Stimulated activated CD8-positive, alpha-beta memory T cell treated with anti-CD3 and anti-CD28 coated beads, Interleukin-12 subunit alpha, Interleukin-12 subunit beta, amount 100 ng/mL, for 24 hours (primary cell): Measurements from ENCODE around the gene NUP98.

ENCODE experiments used
- DNase-seq: peaks from one replicate; pipeline ENCODE4 v3.0.0-alpha.2; 2020; ENCODE audit errors: extremely low read depth

NUP98 gene

GRCh38 chr11:3735827-3736226, 61.5 kb downstream of the NUP98 start:
- no peak for DNase-seq

GRCh38 chr11:3732671-3733436, 64.5 kb downstream of the NUP98 start:
- DNase-seq, result no peak

- no peak for DNase-seq
Observed at GRCh38 chr11:3723014-3723708, 74.2 kb downstream of the NUP98 start.

DNA sequence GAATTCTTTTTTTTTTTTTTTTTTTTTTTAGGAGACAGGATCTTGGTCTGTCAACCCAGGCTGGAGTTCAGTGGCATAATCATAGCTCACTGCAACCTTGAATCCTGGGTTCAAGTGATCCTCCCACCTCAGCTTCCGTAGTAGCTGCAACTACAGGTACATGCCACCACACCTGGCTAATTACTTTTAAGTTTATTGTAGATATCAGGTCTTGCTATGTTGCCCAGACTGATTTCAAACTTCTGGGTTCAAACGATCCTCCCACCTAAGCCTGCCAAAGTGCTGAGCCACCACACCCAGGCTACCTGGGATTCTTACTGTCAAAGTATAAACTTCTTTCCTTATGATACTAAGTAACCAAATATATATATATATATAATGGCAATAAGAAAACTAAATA, 75.3 kb downstream of the NUP98 start:
- no peak for DNase-seq

GRCh38 chr11:3720997-3721396, 76.4 kb downstream of the NUP98 start:
- no peak for DNase-seq

- no peak for DNase-seq
Observed at GRCh38 chr11:3712274-3712673, 85.1 kb downstream of the NUP98 start.

DNA sequence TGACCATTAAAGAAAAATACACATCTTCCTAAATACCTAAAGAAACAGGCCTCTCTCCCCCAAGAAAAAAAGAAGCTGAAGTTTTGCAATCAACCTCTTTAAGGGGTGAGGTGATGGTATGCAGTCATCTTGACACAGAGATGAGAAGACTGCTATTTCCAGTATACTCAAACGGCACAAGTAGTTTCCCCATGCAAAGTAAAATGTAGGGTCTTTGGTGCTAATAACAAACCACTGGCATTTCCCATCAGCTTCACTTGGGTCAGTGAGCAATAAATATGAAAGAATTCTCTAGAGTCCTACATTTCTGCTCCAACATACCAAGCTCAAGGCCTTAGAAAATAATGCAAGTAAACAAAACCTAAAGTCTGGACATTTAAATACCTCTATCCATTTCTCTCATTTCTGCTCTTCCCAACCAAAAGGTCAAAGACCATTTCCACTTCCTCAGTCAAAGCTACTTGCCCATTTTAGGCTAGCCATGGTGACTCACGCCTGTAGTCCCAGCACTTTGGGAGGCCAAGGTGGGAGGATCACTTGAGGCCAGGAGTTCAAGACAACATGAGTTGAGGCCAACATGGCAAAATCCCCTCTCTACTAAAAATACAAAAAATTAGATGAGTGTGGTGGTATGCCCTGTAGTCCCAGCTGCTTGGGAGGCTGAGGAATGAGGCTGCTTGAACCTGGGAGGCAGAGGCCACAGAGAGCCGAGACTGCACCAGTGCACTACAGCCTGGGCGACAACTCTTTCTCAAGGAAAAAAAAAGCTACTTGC, 86.7 kb downstream of the NUP98 start:
- DNase-seq, result no peak

DNA sequence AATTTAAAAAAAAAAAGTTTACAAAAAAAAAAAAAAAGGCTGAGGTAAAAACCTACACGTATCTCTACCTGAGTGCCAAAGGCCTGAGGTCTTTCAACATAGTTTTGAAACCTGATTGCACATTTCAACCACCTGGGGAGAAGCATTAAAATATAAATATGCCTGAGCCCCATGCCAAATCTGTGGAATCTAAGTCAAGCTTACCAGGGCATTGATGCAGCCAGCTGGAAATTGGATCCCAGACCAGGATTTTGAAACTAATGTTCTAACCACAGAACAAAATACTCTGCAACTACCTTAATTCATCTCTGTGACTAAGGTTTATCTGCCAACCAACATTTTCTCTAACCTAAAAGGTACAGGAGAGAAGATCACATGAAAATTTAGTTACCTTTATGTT, 87.4 kb downstream of the NUP98 start:
- DNase-seq, result no peak

DNA sequence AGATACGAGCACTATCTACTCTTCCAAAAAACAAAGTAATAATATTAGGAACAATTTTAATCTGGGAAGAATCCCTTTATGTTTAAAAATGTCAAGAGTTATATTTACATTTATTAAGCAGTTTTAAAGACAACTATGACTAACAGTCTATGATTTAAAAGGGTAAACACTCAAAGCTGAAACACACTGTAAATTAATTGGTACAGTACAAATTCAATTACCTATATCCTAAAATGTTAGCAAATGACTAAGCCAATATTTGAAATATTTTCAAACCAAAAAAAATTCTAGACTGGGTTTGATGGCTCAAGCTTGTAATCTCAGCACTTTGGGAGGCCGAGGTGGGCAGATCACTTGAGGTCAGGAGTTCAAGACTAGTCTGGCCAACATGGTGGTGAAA, 90.2 kb downstream of the NUP98 start:
- DNase-seq, result no peak

DNA sequence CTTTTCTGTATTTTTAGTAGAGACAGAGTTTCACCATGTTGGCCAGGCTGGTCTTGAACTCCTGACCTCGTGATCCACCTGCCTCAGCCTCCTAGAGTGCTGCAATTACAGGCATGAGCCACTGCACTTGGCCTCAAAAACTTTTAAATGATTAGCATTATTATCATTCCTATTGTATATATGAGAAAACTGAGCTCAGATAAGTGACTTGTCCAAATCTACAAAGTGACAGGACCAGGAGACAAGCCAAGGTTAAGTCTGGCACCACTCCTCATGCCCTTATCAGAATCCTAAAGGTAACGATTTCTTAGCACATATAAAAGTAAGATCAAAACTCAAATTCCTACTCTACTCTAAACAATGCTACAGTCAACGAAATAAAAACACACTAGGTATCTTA, 94.0 kb downstream of the NUP98 start:
- DNase-seq, result no peak

GRCh38 chr11:3700910-3701309, 96.4 kb downstream of the NUP98 start:
- no peak for DNase-seq

DNA sequence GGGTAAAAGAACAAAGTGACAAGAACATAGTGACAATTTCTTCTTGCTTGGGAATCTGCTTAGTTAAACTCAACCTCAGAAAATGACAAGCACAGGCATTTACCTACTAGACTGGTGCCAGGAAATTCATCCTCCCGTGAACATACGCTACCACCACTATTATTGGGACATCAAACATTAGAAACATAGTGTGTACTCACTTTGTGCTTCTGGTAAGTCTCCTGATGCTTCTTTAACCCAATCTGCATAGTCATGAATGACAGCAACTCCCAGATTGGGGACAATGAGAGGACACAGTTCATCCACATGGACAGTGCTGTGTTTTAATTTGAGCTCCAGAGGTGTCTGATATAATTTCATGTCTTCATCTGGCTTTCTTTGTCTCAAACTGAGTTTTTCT, 96.9 kb downstream of the NUP98 start:
- DNase-seq, result no peak

- no peak for DNase-seq
Observed at GRCh38 chr11:3686751-3687150, 110.6 kb downstream of the NUP98 start.

- DNase-seq, result no peak
Observed at GRCh38 chr11:3685923-3686322, 111.4 kb downstream of the NUP98 start.

GRCh38 chr11:3684819-3685172, 112.6 kb downstream of the NUP98 start:
- no peak for DNase-seq

DNA sequence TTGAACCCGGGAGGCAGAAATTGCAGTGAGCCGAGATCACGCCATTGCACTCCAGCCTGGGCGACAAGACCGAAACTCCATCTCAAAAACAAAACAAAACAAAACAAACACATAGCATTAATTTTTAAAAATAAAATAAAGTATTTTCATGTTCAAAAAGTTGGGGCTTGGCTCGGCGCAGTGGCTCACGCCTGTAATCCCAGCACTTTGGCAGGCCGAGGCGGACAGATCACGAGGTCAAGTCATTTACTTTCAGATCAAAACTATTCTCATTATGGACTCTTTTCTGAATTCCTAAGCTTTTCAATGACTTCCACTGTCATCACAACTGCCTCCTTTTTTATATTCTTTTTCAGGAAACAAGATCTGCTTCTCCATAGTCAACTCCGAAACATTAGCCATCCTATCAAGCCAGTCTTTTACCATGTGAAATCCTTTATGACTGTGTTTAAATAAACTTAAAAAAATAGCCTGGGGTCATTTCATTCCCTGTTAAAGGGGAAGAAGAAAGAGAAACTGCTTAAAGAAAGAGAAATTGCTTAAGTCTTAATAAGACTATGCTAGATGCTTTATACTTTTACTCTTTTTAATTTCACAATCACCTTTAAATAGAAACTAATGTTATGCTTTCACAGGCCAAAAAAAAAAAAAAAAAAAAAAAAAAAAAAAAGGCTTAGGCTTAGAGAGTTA, 113.1 kb downstream of the NUP98 start:
- DNase-seq, result no peak

DNA sequence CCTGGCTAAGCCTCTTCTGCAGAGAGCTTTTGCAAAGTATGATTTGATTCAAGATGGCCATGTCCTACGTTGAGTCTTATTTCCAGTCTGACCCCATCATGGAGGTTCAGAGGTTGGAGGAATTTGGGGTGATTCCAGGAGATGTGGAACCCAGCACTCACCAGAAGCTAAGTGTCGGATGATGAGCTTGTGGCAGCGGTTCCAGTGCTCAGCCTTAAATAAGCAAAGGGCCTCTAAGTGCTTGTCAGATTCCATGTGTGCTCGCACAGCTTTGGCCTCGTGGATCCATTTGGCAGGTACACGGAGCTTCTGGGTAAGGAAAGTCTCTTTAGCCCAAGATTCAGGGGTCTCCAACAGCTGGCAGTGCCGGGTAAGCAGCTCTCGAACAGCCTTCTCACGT, 114.3 kb downstream of the NUP98 start:
- no peak for DNase-seq

DNA sequence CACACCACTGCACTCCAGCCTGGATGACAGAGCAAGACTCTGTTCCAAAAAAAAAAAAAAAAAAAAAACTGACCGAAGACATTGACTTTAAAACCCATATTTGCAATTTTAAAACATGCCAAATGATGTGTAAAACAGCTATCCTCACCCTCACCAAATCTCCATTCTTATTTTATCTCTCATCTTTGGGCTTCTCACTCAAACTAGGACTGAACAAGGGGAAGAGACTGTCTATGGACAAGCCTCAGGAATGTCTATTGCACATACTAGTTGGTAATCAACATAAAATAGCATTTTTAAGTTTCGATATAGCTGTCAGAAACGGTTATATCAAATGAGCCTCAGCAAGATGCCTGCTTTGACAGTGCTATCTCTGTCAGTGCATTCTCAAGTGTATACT, 118.3 kb downstream of the NUP98 start:
- DNase-seq, result no peak

DNA sequence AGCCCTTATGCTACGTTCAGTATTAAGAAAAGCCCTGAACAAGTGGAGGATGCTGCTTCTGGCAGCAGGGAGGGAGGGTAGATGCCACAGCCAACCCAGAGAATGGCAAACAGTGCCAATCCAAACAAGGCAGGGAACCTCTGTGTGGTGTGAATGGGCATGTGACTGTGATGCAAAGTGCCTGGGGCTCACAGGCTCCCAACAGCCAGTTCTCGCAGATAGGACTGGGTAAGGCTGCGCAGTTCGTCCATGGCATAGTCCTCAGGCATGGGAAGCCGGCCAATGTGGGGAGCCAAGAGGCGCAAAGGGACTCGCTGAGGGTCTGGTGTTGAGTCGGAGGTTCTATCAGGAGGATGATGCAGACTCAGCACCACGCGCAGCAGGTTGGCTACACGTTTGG, 121.4 kb downstream of the NUP98 start:
- no peak for DNase-seq

DNA sequence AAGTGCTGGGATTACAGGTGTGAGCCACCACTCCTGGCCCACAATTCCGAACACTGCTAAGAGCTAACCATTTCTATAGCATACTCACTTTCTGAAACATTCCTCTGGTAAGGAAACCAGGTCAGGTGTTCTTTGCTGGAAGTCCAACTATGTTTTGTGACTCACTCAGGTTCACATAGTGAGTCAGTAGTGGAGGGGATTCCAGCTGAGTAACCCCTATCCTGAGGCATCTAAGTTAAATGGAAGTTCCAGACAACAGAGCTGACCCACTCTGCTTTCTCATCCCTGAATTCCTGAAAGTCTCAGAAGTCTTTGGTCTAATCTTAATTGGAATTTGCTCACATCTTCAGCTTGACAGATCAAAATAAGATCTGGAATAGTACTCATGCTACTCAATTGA, 123.2 kb downstream of the NUP98 start:
- DNase-seq, result no peak

DNA sequence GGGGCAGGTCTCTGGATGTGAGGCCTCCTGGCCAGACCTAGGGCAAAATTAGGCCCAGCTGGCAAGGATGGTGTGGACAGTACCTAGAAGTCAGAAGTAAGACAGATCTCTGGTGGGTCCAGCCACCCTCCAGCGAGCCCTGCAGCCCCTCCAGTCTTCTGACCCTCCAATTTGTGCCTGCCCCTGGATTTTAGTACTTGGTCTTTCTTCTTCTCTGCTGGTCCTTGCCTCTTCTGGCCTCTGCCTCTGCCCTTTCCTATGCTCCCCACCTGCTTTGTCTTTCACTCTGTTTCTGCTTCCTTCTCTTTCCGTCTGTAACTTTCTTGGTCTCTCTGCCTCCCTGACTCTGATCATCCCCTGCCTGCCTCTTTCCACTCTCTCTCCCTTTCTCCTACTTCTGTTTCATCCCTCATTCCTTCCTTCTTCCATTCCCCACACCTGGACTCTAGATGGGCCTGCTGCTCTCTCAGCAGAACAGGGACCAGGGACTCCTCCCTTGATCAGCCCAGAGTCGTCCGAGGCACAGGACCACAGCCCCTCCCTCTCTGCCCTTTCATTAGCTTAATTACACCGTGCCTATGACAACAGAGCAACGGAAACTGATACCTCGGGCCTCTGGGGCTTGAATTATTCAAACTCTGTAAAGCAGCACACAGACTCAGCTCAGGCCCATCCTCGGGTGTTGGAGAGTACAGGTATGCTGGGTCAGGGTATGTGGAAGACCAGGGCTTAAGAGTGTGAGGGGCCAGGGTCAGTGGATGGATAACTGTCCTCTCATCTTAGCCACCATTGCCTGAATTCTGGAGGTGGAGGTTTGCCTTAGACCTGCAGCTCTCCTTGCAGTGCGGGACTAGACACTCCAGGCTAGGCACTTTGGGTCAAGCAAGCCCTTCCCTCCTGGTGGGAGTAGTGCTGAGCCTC, 125.8 kb downstream of the NUP98 start, which contains the start of gene CHRNA10:
Gene CHRNA10, minus strand, starts transcription at position 51 of the 921 bp plus-strand sequence. CDS start 72 bp downstream, outside the sequence.
- DNase-seq, result no peak
